ELF-1 (cell line): Measurements from ENCODE around the gene RAB3D.

ENCODE experiments used
- DNase-seq: peaks from one replicate; pipeline ENCODE4 v3.0.0-alpha.2; 2016; ENCODE audit warnings: low read depth, low spot score

The RAB3D gene

GRCh38 chr19:11296264-11296663, 43.2 kb downstream of the RAB3D start:
- DNase-seq: no peak

- no peak for DNase-seq
These were observed 43.7 kb downstream of the RAB3D start, which contains the start of gene TSPAN16 for GRCh38 chr19:11295665-11296245. Gene TSPAN16 (plus strand): TSS chr19:11296160. CDS start chr19:11296298, 138 bp downstream.

- DNase-seq: no peak
These were observed 44.3 kb downstream of the RAB3D start for GRCh38 chr19:11295180-11295579.

DNA sequence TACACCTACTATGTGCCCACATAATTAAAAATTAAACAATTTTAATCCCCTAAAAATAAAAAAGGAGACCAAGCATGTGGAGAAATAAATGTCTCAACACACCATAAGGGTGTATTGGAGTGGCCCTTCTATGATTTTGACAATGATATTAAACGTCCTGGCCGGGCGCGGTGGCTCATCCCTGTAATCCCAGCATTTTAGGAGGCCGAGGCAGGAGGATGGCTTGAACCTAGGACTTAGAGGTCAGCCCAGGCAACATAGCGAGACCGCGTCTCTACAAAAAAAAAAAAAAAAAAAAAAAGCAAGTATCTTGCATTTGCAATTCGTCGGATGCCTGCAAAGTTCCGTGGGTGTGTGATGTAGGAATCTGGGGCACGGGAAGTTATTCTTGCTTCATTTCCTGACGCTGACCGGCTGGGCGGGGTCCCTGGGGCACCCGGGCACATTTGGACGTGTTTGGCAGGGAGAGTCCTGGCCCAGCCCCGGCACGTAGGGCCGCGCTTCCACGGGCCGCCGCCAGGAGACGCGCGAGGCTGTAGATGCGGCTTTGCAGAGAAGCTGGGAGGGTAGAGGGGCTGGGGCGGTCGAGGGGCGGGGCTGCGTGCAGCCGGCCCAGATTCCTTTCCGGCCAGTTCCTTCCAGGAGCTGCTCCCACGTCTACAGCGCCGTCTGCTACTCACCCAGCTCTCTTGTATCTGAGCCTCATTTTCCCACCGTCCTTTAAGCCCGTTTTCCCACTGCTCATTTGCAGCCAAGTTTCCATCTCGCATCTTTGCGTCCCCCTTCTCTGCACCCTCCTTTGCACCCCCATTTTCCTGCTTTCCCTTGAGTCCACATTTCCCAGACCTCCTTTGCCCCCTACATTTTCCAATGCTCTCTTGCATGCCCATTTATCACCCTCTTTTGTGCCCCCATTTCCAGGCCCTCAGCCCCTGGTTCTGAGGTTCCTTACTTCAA, 45.7 kb downstream of the RAB3D start:
- DNase-seq: peak; percentile 99

DNA sequence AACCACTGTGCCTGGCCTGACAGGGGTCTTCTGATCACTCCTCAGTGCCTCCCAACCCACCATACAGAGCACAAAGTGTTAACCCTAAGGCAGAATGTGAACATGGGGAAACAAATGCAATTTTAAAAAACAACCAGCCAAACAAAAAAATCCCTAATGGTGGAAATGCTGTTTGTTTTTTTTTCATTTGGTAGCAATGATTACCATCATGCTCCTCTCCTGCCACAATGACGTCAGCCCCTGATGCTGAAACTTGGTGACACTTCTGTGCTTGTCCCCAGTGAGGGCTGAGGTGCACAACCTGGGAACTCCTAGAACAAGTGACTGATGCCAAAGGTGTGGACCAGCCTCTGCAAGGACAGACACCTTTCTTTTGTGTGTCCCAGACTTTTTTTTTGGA, 47.5 kb downstream of the RAB3D start:
- no peak for DNase-seq

DNA sequence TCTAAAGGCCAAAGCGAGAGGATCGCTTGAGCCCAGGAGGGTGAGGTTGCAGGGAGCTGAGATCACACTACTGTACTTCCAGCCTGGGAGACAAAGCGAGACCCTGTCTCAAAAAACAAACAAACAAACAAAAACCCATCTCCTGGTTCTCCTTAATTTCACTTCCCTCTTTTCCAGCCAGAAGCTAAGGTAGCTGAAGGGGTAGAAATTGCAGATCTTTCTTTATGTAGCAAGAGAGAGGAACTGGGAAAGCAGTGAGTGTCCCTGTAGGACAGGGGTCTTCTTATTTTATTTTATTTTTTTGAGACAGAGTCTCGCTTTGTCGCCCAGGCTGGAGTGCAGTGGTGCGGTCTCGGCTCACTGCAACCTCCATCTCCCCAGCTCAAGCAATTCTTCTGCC, 48.0 kb downstream of the RAB3D start:
- no peak for DNase-seq

GRCh38 chr19:11290256-11290655, 49.2 kb downstream of the RAB3D start:
- DNase-seq: no peak

- no peak for DNase-seq
These were observed 51.1 kb downstream of the RAB3D start for GRCh38 chr19:11288349-11288748.

GRCh38 chr19:11286312-11286974, 53.0 kb downstream of the RAB3D start:
- no peak for DNase-seq

DNA sequence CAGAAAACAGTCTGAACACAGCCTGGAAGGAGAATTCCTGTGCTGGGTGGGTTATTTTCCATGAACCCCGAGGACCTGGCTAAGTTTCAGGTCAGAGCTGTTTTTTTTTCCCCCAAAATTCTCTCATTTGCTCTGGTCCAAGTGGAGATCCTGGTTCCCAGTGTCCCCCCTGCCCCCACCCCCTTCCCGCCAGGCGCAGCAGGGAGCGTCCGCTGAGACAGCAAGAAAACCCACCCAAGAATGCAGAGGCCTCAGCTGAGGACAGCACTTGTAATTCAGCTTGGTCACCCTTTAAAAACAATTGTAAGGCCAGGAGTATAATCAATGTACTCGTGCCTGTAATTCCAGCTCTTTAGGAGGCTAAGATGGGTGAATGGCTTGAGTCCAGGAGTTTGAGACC, 54.9 kb downstream of the RAB3D start:
- DNase-seq: no peak

DNA sequence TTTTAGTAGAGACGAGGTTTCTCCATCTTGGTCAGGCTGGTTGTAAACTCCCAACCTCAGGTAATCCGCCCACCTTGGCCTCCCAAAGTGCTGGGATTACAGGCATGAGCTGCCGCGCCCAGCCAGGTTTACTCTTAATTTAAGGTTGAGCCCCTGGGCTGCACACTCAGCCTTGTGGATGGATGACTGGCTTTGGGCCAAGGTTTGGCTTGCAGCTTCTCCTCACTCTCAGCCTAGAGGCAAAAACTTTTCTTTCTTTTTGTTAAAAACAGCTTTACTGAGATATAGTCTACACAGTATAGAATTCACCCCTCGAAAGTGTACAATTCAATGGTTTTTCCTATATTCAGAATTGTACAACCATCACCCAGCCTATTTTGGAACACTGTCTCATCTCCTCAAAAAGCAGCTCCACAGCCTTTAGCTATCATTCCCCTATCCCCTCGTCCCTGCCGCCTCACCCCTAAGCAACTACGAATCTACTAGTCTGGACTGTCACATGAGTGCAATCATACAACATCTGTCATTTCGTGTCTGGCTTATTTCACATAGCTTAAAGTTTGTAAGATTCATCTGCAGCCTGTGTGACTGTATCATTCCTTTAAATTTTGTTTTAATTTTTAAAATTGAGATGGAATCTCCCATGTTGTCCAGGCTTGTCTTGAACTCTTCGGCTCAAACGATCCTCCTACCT, 58.0 kb downstream of the RAB3D start:
- no peak for DNase-seq

GRCh38 chr19:11279505-11280236, 59.8 kb downstream of the RAB3D start:
- no peak for DNase-seq

GRCh38 chr19:11278670-11279069, 60.8 kb downstream of the RAB3D start:
- DNase-seq: no peak

DNA sequence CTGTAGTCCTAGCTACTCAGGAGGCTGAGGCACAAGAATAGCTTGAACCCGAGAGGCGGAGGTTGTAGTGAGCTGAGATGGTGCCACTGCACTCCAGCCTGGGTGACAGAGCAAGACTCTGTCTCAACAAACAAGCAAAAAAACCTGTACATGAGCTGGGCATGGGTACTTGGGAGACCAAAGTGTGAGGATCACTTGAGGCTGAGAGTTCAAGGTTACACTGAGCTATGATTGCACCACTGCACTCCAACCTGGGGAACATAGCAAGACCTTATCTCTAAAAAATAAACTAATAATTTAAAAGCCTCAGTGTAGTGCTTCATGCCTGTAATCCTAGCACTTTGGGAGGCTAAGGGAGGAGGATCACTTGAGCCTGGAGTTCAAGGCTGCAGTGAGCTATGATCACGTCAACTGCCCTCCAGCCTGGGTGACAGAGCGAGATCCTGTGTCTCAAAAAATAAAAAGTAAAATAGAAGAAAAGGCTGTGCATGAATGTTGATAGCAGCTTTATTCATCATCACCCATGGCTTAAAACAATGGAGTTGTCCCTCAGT, 64.8 kb downstream of the RAB3D start:
- DNase-seq: no peak

DNA sequence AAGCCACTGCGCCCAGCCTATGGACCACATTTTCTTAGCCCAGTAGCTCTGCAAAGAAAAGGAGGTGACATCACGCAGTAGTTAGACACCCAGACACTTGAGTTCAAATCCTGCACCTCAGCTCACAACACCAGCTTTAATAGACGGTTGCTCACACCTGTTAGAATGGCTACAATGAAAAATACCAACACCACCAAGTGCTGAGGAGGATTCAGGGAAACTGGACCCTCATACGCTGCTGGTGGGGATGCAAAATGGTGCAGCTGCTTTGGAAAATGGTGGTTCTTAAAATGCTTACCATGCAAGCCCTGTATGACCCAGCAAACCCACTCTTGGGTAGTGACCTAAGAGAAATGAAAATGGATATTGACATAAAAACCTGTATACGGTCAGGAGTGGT, 65.5 kb downstream of the RAB3D start:
- no peak for DNase-seq

DNA sequence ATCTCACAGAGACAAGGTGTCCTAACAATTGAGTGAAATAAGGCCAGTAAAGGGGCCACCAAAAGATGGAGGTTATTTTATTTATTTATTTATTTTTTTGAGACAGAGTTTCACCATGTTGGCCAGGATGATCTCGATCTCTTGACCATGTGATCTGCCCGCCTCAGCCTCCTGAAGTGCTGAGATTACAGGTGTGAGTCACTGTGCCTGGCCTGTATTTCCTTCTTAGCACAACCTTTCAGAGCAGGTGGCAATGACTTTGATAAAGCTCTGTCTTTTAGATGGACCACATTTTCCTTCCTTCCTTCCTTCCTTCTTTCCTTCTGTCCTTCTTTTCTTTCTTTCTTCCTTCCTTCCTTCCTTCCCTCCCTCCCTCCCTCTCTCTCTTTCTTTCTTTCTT, 66.2 kb downstream of the RAB3D start:
- DNase-seq: no peak
